Measurements from ENCODE around the gene PTGS1.
"Not testable (repeated sequence)": the region's sequence is repeated elsewhere in the genome, so short reads cannot be mapped to it uniquely, and the experiment has no call there.

Gene PTGS1

DNA sequence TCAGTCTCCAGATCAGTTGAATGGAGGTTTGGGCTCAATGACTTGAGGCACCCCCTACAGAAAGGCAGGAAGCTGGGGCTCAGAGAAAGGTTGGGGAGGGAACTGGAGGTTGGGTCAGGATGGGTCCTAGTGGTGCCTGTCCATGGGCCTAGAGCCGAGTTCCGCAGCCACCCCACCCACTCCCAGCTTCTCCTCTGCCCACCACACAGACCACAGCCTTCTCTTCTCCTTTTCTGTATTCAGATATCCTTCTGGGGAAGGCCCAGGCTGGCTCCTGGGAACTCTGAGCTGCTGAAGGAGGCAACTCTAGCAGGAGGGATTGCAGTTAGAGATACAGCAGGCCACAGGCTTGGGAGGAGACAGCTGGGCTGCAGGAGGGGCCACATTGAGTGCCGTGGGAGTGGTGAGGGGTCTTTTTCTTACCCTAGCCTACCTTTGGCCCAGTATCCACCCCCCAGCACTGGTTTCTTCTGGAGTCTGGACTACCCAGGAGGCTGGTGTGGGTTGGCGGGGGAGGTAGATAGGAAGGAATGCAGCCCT is 15.4 kb upstream of the PTGS1 start:
- no peaks in the 10 kb centered on the region for H3K36me3 ChIP-seq
- H3K4me3 ChIP-seq = no peak overlapping the region
- no peak for DNase-seq
- H3K4me1 ChIP-seq = no peaks in the 10 kb centered on the region
- H3K9me3 ChIP-seq = no peaks in the 10 kb centered on the region
- TF ChIP-seq, protein P1, sequence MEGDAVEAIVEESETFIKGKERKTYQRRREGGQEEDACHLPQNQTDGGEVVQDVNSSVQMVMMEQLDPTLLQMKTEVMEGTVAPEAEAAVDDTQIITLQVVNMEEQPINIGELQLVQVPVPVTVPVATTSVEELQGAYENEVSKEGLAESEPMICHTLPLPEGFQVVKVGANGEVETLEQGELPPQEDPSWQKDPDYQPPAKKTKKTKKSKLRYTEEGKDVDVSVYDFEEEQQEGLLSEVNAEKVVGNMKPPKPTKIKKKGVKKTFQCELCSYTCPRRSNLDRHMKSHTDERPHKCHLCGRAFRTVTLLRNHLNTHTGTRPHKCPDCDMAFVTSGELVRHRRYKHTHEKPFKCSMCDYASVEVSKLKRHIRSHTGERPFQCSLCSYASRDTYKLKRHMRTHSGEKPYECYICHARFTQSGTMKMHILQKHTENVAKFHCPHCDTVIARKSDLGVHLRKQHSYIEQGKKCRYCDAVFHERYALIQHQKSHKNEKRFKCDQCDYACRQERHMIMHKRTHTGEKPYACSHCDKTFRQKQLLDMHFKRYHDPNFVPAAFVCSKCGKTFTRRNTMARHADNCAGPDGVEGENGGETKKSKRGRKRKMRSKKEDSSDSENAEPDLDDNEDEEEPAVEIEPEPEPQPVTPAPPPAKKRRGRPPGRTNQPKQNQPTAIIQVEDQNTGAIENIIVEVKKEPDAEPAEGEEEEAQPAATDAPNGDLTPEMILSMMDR (IDR thresholded peaks at IDR 0.05) = no peak
- H3K27ac ChIP-seq = no peak overlapping the region
- H3K27me3 ChIP-seq = peaks cover 0 to 1% of the 10 kb centered on the region in 2 donors
- intact Hi-C loops (cut with DNase I; ENCODE audit: low total_unique reads) = no loop called here

DNA sequence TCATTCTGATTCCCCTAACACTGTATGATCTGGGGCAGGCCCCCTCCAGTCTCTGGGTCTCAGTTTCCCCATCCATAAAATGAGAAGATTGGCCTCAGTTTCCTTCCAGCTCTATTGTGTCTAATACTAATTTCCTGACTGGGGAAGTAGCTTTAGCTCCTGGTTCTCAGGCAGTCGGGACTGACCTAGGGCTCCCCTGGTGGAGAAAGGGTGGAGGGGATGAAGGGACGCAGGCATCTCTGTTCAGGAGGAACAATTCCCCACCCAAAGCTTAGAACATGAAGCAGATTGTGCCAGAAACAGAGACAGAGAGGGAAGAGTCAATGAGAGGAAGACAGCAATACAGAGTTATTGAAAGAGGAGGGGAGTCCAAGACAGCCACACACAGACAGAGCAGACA is 14.2 kb upstream of the PTGS1 start:
- Histone ChIP-seq H3K36me3 (no peaks in the 10 kb centered on the region), H3K9me3 (no peaks in the 10 kb centered on the region), H3K27ac (no peak overlapping the region), H3K27me3 (no peaks in the 10 kb centered on the region), H3K4me3 (no peak overlapping the region), H3K4me1 (no peaks in the 10 kb centered on the region)
- intact Hi-C loops (cut with DNase I; ENCODE audit: low total_unique reads) = no loop called here
- TF ChIP-seq, protein P1 (IDR thresholded peaks at IDR 0.05) = no peak
- no peak for DNase-seq

DNA sequence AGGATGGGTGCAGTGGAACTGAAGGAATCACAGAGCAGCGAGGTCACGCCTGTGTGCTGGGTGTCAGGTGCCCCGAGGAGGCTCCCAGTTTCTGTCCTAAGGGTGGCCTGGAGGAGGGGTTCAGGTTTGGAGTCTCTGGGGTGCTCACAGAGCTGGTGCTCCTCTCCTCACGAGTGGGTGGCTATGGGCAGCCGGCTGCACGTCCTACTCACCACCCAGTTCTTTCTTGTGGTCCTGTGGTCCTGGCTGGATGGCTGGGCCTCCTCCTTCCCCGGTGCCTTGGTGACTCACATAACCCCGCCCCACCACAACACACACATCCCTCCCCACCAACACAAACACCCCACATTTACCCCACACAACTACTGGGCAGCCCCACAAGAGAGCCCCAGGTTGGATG is 9.9 kb upstream of the PTGS1 start:
- Histone ChIP-seq H3K27ac (no peak overlapping the region), H3K36me3 (no peaks in the 10 kb centered on the region), H3K4me3 (no peak overlapping the region), H3K27me3 (no peaks in the 10 kb centered on the region), H3K4me1 (no peaks in the 10 kb centered on the region), H3K9me3 (no peaks in the 10 kb centered on the region)
- no peak for DNase-seq
- intact Hi-C loops (cut with DNase I; ENCODE audit: low total_unique reads) = no loop called here
- TF ChIP-seq, protein P1 (IDR thresholded peaks at IDR 0.05) = no peak

DNA sequence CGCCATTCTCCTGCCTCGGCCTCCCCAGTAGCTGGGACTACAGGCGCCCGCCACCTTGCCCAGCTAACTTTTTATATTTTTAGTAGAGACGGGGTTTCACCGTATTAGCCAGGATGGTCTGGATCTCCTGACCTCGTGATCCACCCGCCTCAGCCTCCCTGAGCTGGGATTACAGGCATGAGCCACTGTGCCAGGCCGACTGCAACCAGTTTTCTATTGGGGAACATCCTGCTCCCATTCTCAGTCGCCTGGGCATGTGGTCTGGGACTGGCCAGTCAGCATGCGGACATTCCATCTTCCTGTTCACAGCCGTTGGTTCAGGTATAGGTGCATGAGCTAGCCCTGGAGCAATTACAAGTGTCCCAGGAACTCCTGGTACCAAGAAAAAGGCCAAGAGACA is 7.7 kb upstream of the PTGS1 start:
- intact Hi-C loops (cut with DNase I; ENCODE audit: low total_unique reads); H3K9me3 ChIP-seq; H3K27me3 ChIP-seq; H3K27ac ChIP-seq; DNase-seq; H3K36me3 ChIP-seq; H3K4me3 ChIP-seq; H3K4me1 ChIP-seq: not testable (repeated sequence)

DNA sequence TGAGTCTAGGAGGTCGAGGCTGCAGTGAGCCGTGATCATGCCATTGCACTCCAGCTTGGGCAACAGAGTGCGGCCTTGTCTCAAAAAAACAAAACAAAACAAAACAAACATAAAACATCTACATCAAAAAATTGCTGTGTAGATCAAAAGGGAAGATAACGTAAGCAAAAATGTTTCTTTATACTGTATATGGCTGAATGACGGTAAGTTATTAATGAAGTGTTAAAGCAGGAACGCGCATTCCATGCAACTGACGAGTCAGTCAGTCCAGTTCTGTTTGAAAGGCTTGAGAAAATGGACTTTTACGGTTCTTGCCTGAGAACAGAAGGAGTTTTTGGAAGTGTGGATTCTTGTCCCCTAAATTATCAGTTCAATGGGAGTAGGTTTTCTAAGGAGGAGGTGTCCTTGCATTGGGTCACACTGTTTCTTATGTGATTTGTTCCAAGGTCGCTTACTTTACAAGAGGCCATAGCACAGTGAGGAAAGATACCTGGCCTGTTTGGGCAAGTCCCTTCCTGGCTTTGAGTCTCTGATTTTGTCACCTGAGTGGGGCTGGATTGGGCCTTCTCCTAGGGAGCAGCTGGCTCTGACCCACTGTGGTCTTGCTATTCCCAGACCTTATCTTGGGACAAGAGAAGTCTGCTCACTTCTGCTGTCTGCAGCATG is 6.6 kb upstream of the PTGS1 start:
- TF ChIP-seq, protein P1 (IDR thresholded peaks at IDR 0.05) = no peak
- Histone ChIP-seq H3K27ac (no peak overlapping the region), H3K9me3 (no peaks in the 10 kb centered on the region), H3K27me3 (no peaks in the 10 kb centered on the region), H3K4me1 (no peaks in the 10 kb centered on the region), H3K4me3 (no peak overlapping the region), H3K36me3 (no peaks in the 10 kb centered on the region)
- no peak for DNase-seq
- intact Hi-C loops (cut with DNase I; ENCODE audit: low total_unique reads) = no loop called here

DNA sequence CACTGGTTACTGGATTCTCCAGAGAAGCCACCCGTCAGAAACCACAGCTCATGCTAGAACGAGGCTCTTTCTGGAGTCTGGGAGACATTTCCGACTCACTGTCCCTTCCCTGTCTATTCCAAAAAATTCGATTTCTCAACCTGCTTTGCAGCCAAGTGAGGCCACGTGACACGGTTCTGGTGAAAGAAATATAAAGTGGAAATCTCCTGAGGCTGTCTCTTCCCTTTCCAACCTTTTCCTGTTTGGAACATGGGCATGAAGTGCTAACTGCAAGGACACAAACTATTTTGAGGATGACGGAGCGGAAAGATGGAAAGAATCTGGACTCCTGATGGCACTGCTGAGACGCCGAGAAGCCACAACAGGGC is 6.1 kb upstream of the PTGS1 start:
- H3K9me3 ChIP-seq = no peaks in the 10 kb centered on the region
- TF ChIP-seq, protein P1 (IDR thresholded peaks at IDR 0.05) = no peak
- peak; percentile 69 to 73 for DNase-seq
- no peak overlapping the region for H3K27ac ChIP-seq
- H3K4me1 ChIP-seq = no peaks in the 10 kb centered on the region
- H3K27me3 ChIP-seq = peaks cover 0 to 2% of the 10 kb centered on the region in 2 donors
- no peaks in the 10 kb centered on the region for H3K36me3 ChIP-seq
- intact Hi-C loops (cut with DNase I; ENCODE audit: low total_unique reads) = no loop called here
- no peak overlapping the region for H3K4me3 ChIP-seq
